K562 (cell line): ENCODE results near the gene AK4. TPM values are rescaled to one million over a fixed set of nuclear protein-coding genes. Genes with fewer than 3 reads are reported as not detected.

Experiments used
- ARNT ChIP-seq, 2 experiments: fragments of 450-650 bp; IDR thresholded peaks; 2 replicates each; pipeline ENCODE4 v1.6.1; 2016; ENCODE audit warnings: mild to moderate bottlenecking in 1 of 2
- CTBP1 ChIP-seq: fragments of 450-650 bp; IDR thresholded peaks from 2 replicates; pipeline ENCODE4 v1.6.1; 2016; ENCODE audit warnings: borderline replicate concordance
- DMBX1 ChIP-seq: fragments of 250-450 bp; sonication (Bioruptor Pico); IDR thresholded peaks from 2 replicates; pipeline ENCODE4 v1.8.0; 2022; ENCODE audit warnings: inconsistent platforms, mild to moderate bottlenecking, moderate library complexity, borderline replicate concordance
- FOXJ3 ChIP-seq: sonication (generic); formaldehyde crosslinking; IDR thresholded peaks from 2 replicates; pipeline ENCODE4 v1.4.0; 2020; ENCODE audit warnings: mild to moderate bottlenecking, missing genetic modification reagents
- HNRNPH1 ChIP-seq: fragments of 200-400 bp; formaldehyde crosslinking; optimal IDR thresholded peaks from 2 replicates; pipeline ENCODE3; 2017; ENCODE audit warnings: low read depth, mild to moderate bottlenecking, low read length, moderate library complexity
- NCOA6 ChIP-seq: fragments of 450-650 bp; IDR thresholded peaks from 2 replicates; pipeline ENCODE4 v1.6.1; 2017; ENCODE audit warnings: mild to moderate bottlenecking
- NCOR1 ChIP-seq: fragments of 450-650 bp; IDR thresholded peaks from 2 replicates; pipeline ENCODE4 v1.6.1; 2016; ENCODE audit warnings: mild to moderate bottlenecking, moderate library complexity
- POLR2AphosphoS5 ChIP-seq: IDR thresholded peaks from 2 replicates; pipeline ENCODE4 v1.6.1; 2011; ENCODE audit warnings: mild to moderate bottlenecking, low read depth, low read length, moderate library complexity; ENCODE audit not compliant: control insufficient read depth, insufficient read depth
- RBM39 ChIP-seq: fragments of 200-400 bp; formaldehyde crosslinking; optimal IDR thresholded peaks from 2 replicates; pipeline ENCODE3; 2018; ENCODE audit warnings: low read depth, low read length
- SAP30 ChIP-seq: fragments of 200-600 bp; sonication (generic); IDR thresholded peaks from 2 replicates; pipeline ENCODE4 v1.6.1; 2012; ENCODE audit warnings: borderline replicate concordance, low read depth, mild to moderate bottlenecking, moderate library complexity, low read length, control low read depth, inconsistent platforms; ENCODE audit not compliant: insufficient read depth, poor library complexity, severe bottlenecking
- ZNF41 ChIP-seq: fragments of 250-450 bp; sonication (Bioruptor Pico); conservative IDR thresholded peaks from 2 replicates; pipeline ENCODE4 v1.4.0; 2020; ENCODE audit warnings: mild to moderate bottlenecking
- ZNF79 ChIP-seq: fragments of 250-450 bp; sonication (Bioruptor Pico); IDR thresholded peaks from 2 replicates; pipeline ENCODE4 v1.4.0; 2020; ENCODE audit warnings: low read depth, mild to moderate bottlenecking, moderate library complexity
- polyA plus RNA-seq, 8 experiments: library from polyadenylated mRNA; depleted of rRNA in 4 of 8; stranded (reverse) in 5 of 8; unstranded in 3 of 8; fragments of >200 nt; fragmentation: Nextera tagmentation in 2 of 8; fragmentation: Illumina TruSeq in 1 of 8; extraction: Ambion mirVana in 2 of 8; extraction: Trizol in 1 of 8; gene quantifications; 2 replicates each; pipeline versions ENCODE4 v1.2.1 to v1.2.3, GENCODE V29; 2011 to 2014; ENCODE audit warnings: inconsistent platforms in 1 of 8, missing spikeins in 1 of 8
- total RNA-seq, 7 experiments: library from RNA; depleted of rRNA in 6 of 7; stranded (reverse); fragments of >200 nt in 6 of 7; fragmentation: Illumina TruSeq in 2 of 7; extraction: Trizol in 2 of 7; gene quantifications; 2 replicates each; pipeline versions ENCODE4 v1.2.1 to v1.2.3, GENCODE V29; 2011 to 2021; ENCODE audit warnings: low replicate concordance in 1 of 7
- TF ChIP-seq, protein P1 (sequence below): sonication (generic); formaldehyde crosslinking; IDR thresholded peaks from 2 replicates; pipeline ENCODE4 v1.8.0; 2022; ENCODE audit warnings: missing genetic modification reagents, mild to moderate bottlenecking, moderate library complexity, borderline replicate concordance
- TF ChIP-seq, protein P2 (sequence below): fragments of 250-450 bp; sonication (Bioruptor Pico); IDR thresholded peaks from 2 replicates; pipeline ENCODE4 v1.8.0; 2022; ENCODE audit warnings: inconsistent platforms
- TF ChIP-seq, protein P3 (sequence below), 2 experiments: fragments of 250-450 bp in 1 of 2; fragments of 450-650 bp in 1 of 2; sonication (Bioruptor Pico) in 1 of 2; IDR thresholded peaks; 2 replicates each; pipeline versions ENCODE4 v1.6.1 to v1.8.0; 2016 to 2021; ENCODE audit warnings: mild to moderate bottlenecking in 2 of 2, moderate library complexity in 2 of 2, missing compliant biosample characterization in 1 of 2, missing genetic modification characterization in 1 of 2
- TF ChIP-seq, protein P4 (sequence below): sonication (generic); formaldehyde crosslinking; IDR thresholded peaks from 2 replicates; pipeline ENCODE4 v1.8.0; 2022; ENCODE audit warnings: mild to moderate bottlenecking, missing genetic modification reagents, borderline replicate concordance
- TF ChIP-seq, protein P5 (sequence below): sonication (generic); formaldehyde crosslinking; IDR thresholded peaks from 2 replicates; pipeline ENCODE4 v1.8.0; 2023; ENCODE audit warnings: mild to moderate bottlenecking, missing genetic modification reagents
- TF ChIP-seq, protein P6 (sequence below): fragments of 450-650 bp; IDR thresholded peaks from 2 replicates; pipeline ENCODE4 v1.6.1; 2017; ENCODE audit warnings: mild to moderate bottlenecking, moderate library complexity

Gene AK4
- total and polyA plus RNA-seq, 9 of the 15 experiments (the other 6 are each of a cell fraction or from before 2014, with no cell fraction given), result 10.4 to 96.6 (median 21.5) TPM

DNA sequence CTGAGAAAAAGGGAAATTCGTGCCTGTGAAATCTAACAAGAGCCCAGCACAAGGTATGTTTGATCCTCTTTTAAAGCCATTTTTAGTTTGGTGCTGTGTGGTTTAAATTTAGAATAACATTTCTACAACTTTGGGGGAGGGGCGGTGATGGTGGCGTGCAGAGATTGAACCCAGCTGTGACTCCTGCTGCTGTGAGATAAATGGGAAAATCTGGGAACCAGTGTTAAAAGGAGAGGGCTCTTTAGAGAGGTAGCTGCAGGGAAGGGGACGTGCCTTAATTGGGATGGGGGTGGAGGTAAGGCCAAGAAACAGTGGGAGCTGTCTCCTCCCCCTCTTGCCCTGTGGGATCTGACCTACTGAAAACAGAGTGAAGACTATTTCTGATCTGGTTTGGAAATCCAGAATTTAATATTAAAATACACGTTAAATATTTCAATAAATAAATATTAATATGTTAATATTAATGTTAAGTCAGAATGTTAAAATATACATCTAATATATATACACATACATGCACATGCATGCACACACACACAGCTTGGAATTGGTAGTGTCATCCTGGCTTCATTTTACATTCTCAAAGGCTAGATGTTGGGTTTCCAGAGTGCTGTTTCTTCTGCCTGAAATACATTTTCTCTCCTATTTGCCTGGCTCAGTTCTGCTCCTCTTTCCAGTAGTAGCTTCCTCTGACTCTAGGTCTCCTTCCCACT, 131.2 kb downstream of the AK4 start (continued):
- TF ChIP-seq, protein P1, sequence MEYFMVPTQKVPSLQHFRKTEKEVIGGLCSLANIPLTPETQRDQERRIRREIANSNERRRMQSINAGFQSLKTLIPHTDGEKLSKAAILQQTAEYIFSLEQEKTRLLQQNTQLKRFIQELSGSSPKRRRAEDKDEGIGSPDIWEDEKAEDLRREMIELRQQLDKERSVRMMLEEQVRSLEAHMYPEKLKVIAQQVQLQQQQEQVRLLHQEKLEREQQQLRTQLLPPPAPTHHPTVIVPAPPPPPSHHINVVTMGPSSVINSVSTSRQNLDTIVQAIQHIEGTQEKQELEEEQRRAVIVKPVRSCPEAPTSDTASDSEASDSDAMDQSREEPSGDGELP (CRISPR knock-in tag), result peak; percentile 61
- TF ChIP-seq, protein P2, sequence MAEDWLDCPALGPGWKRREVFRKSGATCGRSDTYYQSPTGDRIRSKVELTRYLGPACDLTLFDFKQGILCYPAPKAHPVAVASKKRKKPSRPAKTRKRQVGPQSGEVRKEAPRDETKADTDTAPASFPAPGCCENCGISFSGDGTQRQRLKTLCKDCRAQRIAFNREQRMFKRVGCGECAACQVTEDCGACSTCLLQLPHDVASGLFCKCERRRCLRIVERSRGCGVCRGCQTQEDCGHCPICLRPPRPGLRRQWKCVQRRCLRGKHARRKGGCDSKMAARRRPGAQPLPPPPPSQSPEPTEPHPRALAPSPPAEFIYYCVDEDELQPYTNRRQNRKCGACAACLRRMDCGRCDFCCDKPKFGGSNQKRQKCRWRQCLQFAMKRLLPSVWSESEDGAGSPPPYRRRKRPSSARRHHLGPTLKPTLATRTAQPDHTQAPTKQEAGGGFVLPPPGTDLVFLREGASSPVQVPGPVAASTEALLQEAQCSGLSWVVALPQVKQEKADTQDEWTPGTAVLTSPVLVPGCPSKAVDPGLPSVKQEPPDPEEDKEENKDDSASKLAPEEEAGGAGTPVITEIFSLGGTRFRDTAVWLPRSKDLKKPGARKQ, result no peak
- TF ChIP-seq SAP30 (no peak), FOXJ3 (CRISPR knock-in tag) (no peak), POLR2AphosphoS5 (peak; percentile 62; the same call in 1 of the 2 replicates), CTBP1 (no peak), ZNF41 (CRISPR knock-in tag) (no peak), RBM39 (no peak), DMBX1 (no peak), NCOR1 (peak; percentile 73), ZNF79 (CRISPR knock-in tag) (no peak), NCOA6 (no peak), ARNT (IDR thresholded peaks at IDR 0.05) (no peak), HNRNPH1 (no peak)
- TF ChIP-seq, protein P3, sequence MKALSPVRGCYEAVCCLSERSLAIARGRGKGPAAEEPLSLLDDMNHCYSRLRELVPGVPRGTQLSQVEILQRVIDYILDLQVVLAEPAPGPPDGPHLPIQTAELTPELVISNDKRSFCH (CRISPR knock-in tag; IDR thresholded peaks at IDR 0.05), result no peak
- TF ChIP-seq, protein P3 (tag; IDR thresholded peaks at IDR 0.05), result 0 out of 2 replicates have a peak, but pooled peaks have one; percentile 27
- TF ChIP-seq, protein P4, sequence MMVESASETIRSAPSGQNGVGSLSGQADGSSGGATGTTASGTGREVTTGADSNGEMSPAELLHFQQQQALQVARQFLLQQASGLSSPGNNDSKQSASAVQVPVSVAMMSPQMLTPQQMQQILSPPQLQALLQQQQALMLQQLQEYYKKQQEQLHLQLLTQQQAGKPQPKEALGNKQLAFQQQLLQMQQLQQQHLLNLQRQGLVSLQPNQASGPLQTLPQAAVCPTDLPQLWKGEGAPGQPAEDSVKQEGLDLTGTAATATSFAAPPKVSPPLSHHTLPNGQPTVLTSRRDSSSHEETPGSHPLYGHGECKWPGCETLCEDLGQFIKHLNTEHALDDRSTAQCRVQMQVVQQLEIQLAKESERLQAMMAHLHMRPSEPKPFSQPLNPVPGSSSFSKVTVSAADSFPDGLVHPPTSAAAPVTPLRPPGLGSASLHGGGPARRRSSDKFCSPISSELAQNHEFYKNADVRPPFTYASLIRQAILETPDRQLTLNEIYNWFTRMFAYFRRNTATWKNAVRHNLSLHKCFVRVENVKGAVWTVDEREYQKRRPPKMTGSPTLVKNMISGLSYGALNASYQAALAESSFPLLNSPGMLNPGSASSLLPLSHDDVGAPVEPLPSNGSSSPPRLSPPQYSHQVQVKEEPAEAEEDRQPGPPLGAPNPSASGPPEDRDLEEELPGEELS (CRISPR knock-in tag), result no peak
- TF ChIP-seq, protein P5, sequence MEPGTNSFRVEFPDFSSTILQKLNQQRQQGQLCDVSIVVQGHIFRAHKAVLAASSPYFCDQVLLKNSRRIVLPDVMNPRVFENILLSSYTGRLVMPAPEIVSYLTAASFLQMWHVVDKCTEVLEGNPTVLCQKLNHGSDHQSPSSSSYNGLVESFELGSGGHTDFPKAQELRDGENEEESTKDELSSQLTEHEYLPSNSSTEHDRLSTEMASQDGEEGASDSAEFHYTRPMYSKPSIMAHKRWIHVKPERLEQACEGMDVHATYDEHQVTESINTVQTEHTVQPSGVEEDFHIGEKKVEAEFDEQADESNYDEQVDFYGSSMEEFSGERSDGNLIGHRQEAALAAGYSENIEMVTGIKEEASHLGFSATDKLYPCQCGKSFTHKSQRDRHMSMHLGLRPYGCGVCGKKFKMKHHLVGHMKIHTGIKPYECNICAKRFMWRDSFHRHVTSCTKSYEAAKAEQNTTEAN (CRISPR knock-in tag), result no peak
- TF ChIP-seq, protein P6, sequence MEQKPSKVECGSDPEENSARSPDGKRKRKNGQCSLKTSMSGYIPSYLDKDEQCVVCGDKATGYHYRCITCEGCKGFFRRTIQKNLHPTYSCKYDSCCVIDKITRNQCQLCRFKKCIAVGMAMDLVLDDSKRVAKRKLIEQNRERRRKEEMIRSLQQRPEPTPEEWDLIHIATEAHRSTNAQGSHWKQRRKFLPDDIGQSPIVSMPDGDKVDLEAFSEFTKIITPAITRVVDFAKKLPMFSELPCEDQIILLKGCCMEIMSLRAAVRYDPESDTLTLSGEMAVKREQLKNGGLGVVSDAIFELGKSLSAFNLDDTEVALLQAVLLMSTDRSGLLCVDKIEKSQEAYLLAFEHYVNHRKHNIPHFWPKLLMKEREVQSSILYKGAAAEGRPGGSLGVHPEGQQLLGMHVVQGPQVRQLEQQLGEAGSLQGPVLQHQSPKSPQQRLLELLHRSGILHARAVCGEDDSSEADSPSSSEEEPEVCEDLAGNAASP, result no peak
